GM23248 (cell line): ENCODE data around the gene TPD52L3.

Experiments used
- EZH2 ChIP-seq: fragments of 200-600 bp; sonication (generic); IDR thresholded peaks from 2 replicates; pipeline ENCODE4 v1.6.1; 2018; ENCODE audit warnings: antibody characterized with exemption, mild to moderate bottlenecking; ENCODE audit not compliant: insufficient read depth, poor library complexity, severe bottlenecking
- EZH2phosphoT487 ChIP-seq: fragments of 200-600 bp; sonication (generic); IDR thresholded peaks from 2 replicates; pipeline ENCODE4 v1.6.1; 2018; ENCODE audit warnings: antibody characterized with exemption, moderate library complexity, mild to moderate bottlenecking, low read depth; ENCODE audit not compliant: insufficient read depth

GRCh38 chr9:6355728-6356127 lies 27.6 kb downstream of the TPD52L3 start:
- no peak for TF ChIP-seq EZH2
- no peak for TF ChIP-seq EZH2phosphoT487
